BLaER1 treated with 17β-estradiol and CSF1 and Interleukin-3, amounts not matched to agents 10 nM and 100 nM (cell line): Measurements from ENCODE around the gene DZIP1.
"Not testable (repeated sequence)": the region's sequence is repeated elsewhere in the genome, so short reads cannot be mapped to it uniquely, and the experiment has no call there.

Source experiments
- H3K27ac ChIP-seq, 11 experiments: shearing (Covaris generic); formaldehyde crosslinking; 2 replicates each; pipeline ENCODE4 v1.8.1; 2022
- H3K27me3 ChIP-seq, 11 experiments: shearing (Covaris generic); formaldehyde crosslinking; 2 replicates each; pipeline ENCODE4 v1.8.1; 2022
- H3K36me3 ChIP-seq, 11 experiments: shearing (Covaris generic); formaldehyde crosslinking; 2 replicates each; pipeline ENCODE4 v1.8.1; 2022
- H3K4me1 ChIP-seq, 10 experiments: shearing (Covaris generic); formaldehyde crosslinking; 2 replicates each; pipeline ENCODE4 v1.8.1; 2022
- H3K4me2 ChIP-seq, 11 experiments: shearing (Covaris generic); formaldehyde crosslinking; 2 replicates each; pipeline ENCODE4 v1.8.1; 2022
- H3K4me3 ChIP-seq, 10 experiments: shearing (Covaris generic); formaldehyde crosslinking; 2 replicates each; pipeline ENCODE4 v1.8.1; 2022
- H3K9ac ChIP-seq, 11 experiments: shearing (Covaris generic); formaldehyde crosslinking; 2 replicates each; pipeline ENCODE4 v1.8.1; 2022
- H3K9me3 ChIP-seq, 11 experiments: shearing (Covaris generic); formaldehyde crosslinking; replicated peaks in 1 of 11; 2 replicates each; pipeline ENCODE4 v1.8.1; 2022
- H4K20me1 ChIP-seq, 11 experiments: shearing (Covaris generic); formaldehyde crosslinking; 2 replicates each; pipeline ENCODE4 v1.8.1; 2022
- Cebpa-rat ChIP-seq, 11 experiments: shearing (Covaris generic); IDR thresholded peaks; 2 replicates each; pipeline ENCODE4 v1.8.1; 2022

DZIP1 gene

GRCh38 chr13:95677564-95678266 lies 33.2 kb upstream of the DZIP1 start:
- Histone ChIP-seq H3K4me1 (peaks cover 24 to 66% (median 30%) of the 10 kb centered on the region in 10 experiments), H3K27ac (peak overlapping the region; percentile 90 to 99 (median 96))

GRCh38 chr13:95676762-95677563 lies 32.5 kb upstream of the DZIP1 start, which contains the start of gene DNAJC3:
Gene DNAJC3 (plus strand): TSS chr13:95677139. CDS start chr13:95677256, 117 bp downstream.
- H3K36me3 ChIP-seq = peaks cover 4 to 42% (median 25%) of the 10 kb centered on the region in 11 experiments; a peak in 20 of 22 replicates
- H3K27me3 ChIP-seq = no peaks in the 10 kb centered on the region
- no peak for TF ChIP-seq Cebpa-rat (IDR thresholded peaks at IDR 0.05)
- peak within 1 kb of the TSS; percentile 90 to 99 (median 96) for H3K27ac ChIP-seq
- H3K4me3 ChIP-seq = peak within 1 kb of the TSS; percentile 84 to 100 (median 94)
- H3K9ac ChIP-seq = peak within 1 kb of the TSS; percentile 91 to 99 (median 97)
- peaks cover 1 to 47% (median 38%) of the 10 kb centered on the region in 11 experiments for H3K9me3 ChIP-seq
- H3K4me1 ChIP-seq = peaks cover 24 to 63% (median 30%) of the 10 kb centered on the region in 10 experiments
- peaks cover 0 to 46% (median 37%) of the 10 kb centered on the region in 11 experiments; a peak in 18 of 22 replicates for H4K20me1 ChIP-seq
- peak within 1 kb of the TSS; percentile 85 to 99 (median 91) for H3K4me2 ChIP-seq

More at GRCh38 chr13:95677564-95678266, 33.2 kb upstream of the DZIP1 start:
- Histone ChIP-seq H3K4me3 (peak overlapping the region; percentile 84 to 100 (median 94)), H4K20me1 (peaks cover 0 to 53% (median 37%) of the 10 kb centered on the region in 11 experiments; a peak in 18 of 22 replicates), H3K9me3 (peaks cover 0 to 50% (median 41%) of the 10 kb centered on the region in 11 experiments; a peak in 19 of 22 replicates), H3K9ac (peak overlapping the region; percentile 91 to 99 (median 97)), H3K4me2 (peak overlapping the region; percentile 83 to 99 (median 91)), H3K27me3 (no peaks in the 10 kb centered on the region), H3K36me3 (peaks cover 4 to 49% (median 29%) of the 10 kb centered on the region in 11 experiments; a peak in 20 of 22 replicates)
- TF ChIP-seq Cebpa-rat (IDR thresholded peaks at IDR 0.05) = no peak

GRCh38 chr13:95676105-95676761 lies 31.7 kb upstream of the DZIP1 start:
- Histone ChIP-seq H3K36me3 (peaks cover under 1 to 42% (median 25%) of the 10 kb centered on the region in 11 experiments; a peak in 21 of 22 replicates), H3K27me3 (no peaks in the 10 kb centered on the region), H3K4me2 (peak overlapping the region; percentile 68 to 91 (median 85)), H3K9ac (peak overlapping the region; percentile 91 to 99 (median 97)), H3K27ac (peak overlapping the region; percentile 88 to 99 (median 94)), H3K9me3 (peaks cover 9 to 47% (median 38%) of the 10 kb centered on the region in 11 experiments), H3K4me3 (peak overlapping the region; percentile 84 to 100 (median 94)), H4K20me1 (peaks cover 0 to 39% (median 31%) of the 10 kb centered on the region in 11 experiments; a peak in 18 of 22 replicates), H3K4me1 (peaks cover 24 to 56% (median 30%) of the 10 kb centered on the region in 10 experiments)
- TF ChIP-seq Cebpa-rat (IDR thresholded peaks at IDR 0.05) = no peak

- Histone ChIP-seq H3K9me3 (peaks cover 55 to 85% (median 78%) of the 10 kb centered on the region in 11 experiments), H3K27me3 (no peaks in the 10 kb centered on the region), H3K27ac (no peak overlapping the region), H3K4me3 (no peak overlapping the region), H3K4me2 (no peak overlapping the region), H3K9ac (no peak overlapping the region), H3K4me1 (peaks cover 8 to 23% (median 12%) of the 10 kb centered on the region in 10 experiments; a peak in 18 of 20 replicates), H3K36me3 (peaks cover 4 to 48% (median 34%) of the 10 kb centered on the region in 11 experiments; a peak in 17 of 22 replicates), H4K20me1 (no peaks in the 10 kb centered on the region)
- no peak for TF ChIP-seq Cebpa-rat (IDR thresholded peaks at IDR 0.05)
These were observed 27.1 kb upstream of the DZIP1 start for GRCh38 chr13:95671597-95671996.

GRCh38 chr13:95667235-95667634 lies 22.7 kb upstream of the DZIP1 start:
- not testable (repeated sequence) for H4K20me1 ChIP-seq, H3K4me3 ChIP-seq, H3K9ac ChIP-seq, H3K4me1 ChIP-seq, H3K27me3 ChIP-seq, H3K27ac ChIP-seq, H3K4me2 ChIP-seq
- Histone ChIP-seq H3K36me3 (peaks cover 4 to 31% (median 26%) of the 10 kb centered on the region in 11 experiments; a peak in 14 of 22 replicates), H3K9me3 (peaks cover 73 to 83% (median 77%) of the 10 kb centered on the region in 11 experiments)

- H3K27me3 ChIP-seq = no peaks in the 10 kb centered on the region
These were observed 16.6 kb upstream of the DZIP1 start for GRCh38 chr13:95660981-95661581.

GRCh38 chr13:95659500-95659899 lies 15.0 kb upstream of the DZIP1 start:
- Histone ChIP-seq H3K4me2 (no peak overlapping the region), H3K9ac (no peak overlapping the region), H3K27me3 (no peaks in the 10 kb centered on the region), H3K4me1 (no peaks in the 10 kb centered on the region), H3K27ac (no peak overlapping the region), H4K20me1 (no peaks in the 10 kb centered on the region), H3K36me3 (no peaks in the 10 kb centered on the region), H3K4me3 (no peak overlapping the region), H3K9me3 (peaks cover 0 to 25% (median 11%) of the 10 kb centered on the region in 11 experiments; a peak in 10 of 22 replicates)
- TF ChIP-seq Cebpa-rat (IDR thresholded peaks at IDR 0.05) = no peak

More at GRCh38 chr13:95660981-95661581, 16.6 kb upstream of the DZIP1 start:
- TF ChIP-seq Cebpa-rat (IDR thresholded peaks at IDR 0.05) = no peak
- H3K9me3 ChIP-seq = peaks cover 12 to 32% (median 24%) of the 10 kb centered on the region in 11 experiments
- no peaks in the 10 kb centered on the region for H3K36me3 ChIP-seq
- no peaks in the 10 kb centered on the region for H4K20me1 ChIP-seq
- no peak overlapping the region for H3K9ac ChIP-seq
- H3K4me2 ChIP-seq = no peak overlapping the region
- no peaks in the 10 kb centered on the region for H3K4me1 ChIP-seq
- H3K4me3 ChIP-seq = no peak overlapping the region
- no peak overlapping the region for H3K27ac ChIP-seq

- no peaks in the 10 kb centered on the region for H3K27me3 ChIP-seq
- no peak overlapping the region for H3K4me2 ChIP-seq
- no peak for TF ChIP-seq Cebpa-rat (IDR thresholded peaks at IDR 0.05)
- H3K4me3 ChIP-seq = no peak overlapping the region
- peaks cover 0 to 21% (median 6%) of the 10 kb centered on the region in 11 experiments; a peak in 7 of 22 replicates for H3K9me3 ChIP-seq
- H3K27ac ChIP-seq = no peak overlapping the region
- no peaks in the 10 kb centered on the region for H3K4me1 ChIP-seq
- no peaks in the 10 kb centered on the region for H4K20me1 ChIP-seq
- no peak overlapping the region for H3K9ac ChIP-seq
- no peaks in the 10 kb centered on the region for H3K36me3 ChIP-seq
These were observed 12.0 kb upstream of the DZIP1 start for GRCh38 chr13:95656386-95657015.
